HTR-8/SVneo (cell line): Measurements from ENCODE around the gene RAMP1.
A peak's percentile ranks its signal among the peaks of the same experiment; 100 is the strongest.
"Not testable (repeated sequence)": the region's sequence is repeated elsewhere in the genome, so short reads cannot be mapped to it uniquely, and the experiment has no call there.

Source experiments
- DNase-seq: peaks from one replicate; pipeline ENCODE4 v3.0.0; 2011; ENCODE audit warnings: low spot score, mixed read lengths; ENCODE audit not compliant: insufficient read length
- FAIRE-seq: peaks from 2 replicates; lab custom pipeline; 2011; peaks lifted over from hg19 to GRCh38; lab: Jason Lieb, UNC

RAMP1 gene

GRCh38 chr2:237862528-237862895, 3.1 kb downstream of the RAMP1 start:
- DNase-seq (no peak), FAIRE-seq (no peak)

GRCh38 chr2:237863102-237863511, 3.7 kb downstream of the RAMP1 start:
- no peak for DNase-seq
- FAIRE-seq, result no peak

GRCh38 chr2:237863689-237864443, 4.4 kb downstream of the RAMP1 start:
- no peak for DNase-seq
- peak; percentile 48 for FAIRE-seq

- no peak for DNase-seq
- no peak for FAIRE-seq
Measured at GRCh38 chr2:237864444-237864931, 5.1 kb downstream of the RAMP1 start.

GRCh38 chr2:237864940-237865622, 5.7 kb downstream of the RAMP1 start:
- FAIRE-seq, result peak; percentile 28
- DNase-seq, result peak; percentile 70

- DNase-seq, result no peak
- FAIRE-seq, result peak; percentile 72
Measured at GRCh38 chr2:237865623-237866041, 6.2 kb downstream of the RAMP1 start.

- FAIRE-seq (peak; percentile 94), DNase-seq (peak; percentile 61)
Measured at GRCh38 chr2:237866101-237866621, 6.7 kb downstream of the RAMP1 start.

- DNase-seq (no peak), FAIRE-seq (no peak)
Measured at GRCh38 chr2:237867465-237867864, 8.0 kb downstream of the RAMP1 start.

- not testable (repeated sequence) for DNase-seq, FAIRE-seq
Measured at GRCh38 chr2:237868074-237868473, 8.7 kb downstream of the RAMP1 start.

GRCh38 chr2:237868631-237869342, 9.4 kb downstream of the RAMP1 start:
- no peak for FAIRE-seq

GRCh38 chr2:237869343-237870102, 10.1 kb downstream of the RAMP1 start:
- FAIRE-seq (no peak), DNase-seq (no peak)

More at GRCh38 chr2:237868631-237869342, 9.4 kb downstream of the RAMP1 start:
- DNase-seq, result no peak

GRCh38 chr2:237870126-237870525, 10.7 kb downstream of the RAMP1 start:
- DNase-seq, result no peak
- FAIRE-seq, result no peak

- FAIRE-seq (no peak), DNase-seq (no peak)
Measured at GRCh38 chr2:237870754-237871651, 11.6 kb downstream of the RAMP1 start.

GRCh38 chr2:237872178-237872887, 12.9 kb downstream of the RAMP1 start:
- DNase-seq (no peak), FAIRE-seq (no peak)

- FAIRE-seq (no peak), DNase-seq (no peak)
Measured at GRCh38 chr2:237873421-237873831, 14.0 kb downstream of the RAMP1 start.

- FAIRE-seq (no peak), DNase-seq (no peak)
Measured at GRCh38 chr2:237873897-237874551, 14.6 kb downstream of the RAMP1 start.

GRCh38 chr2:237874585-237875161, 15.2 kb downstream of the RAMP1 start:
- peak; percentile 85 for DNase-seq
- FAIRE-seq, result peak; percentile 23
